HG02981 (cell line): ENCODE data around the gene BABAM2.

Source experiments
- ATAC-seq: cut with Tn5 transposase; IDR thresholded peaks from one replicate; pipeline ENCODE4 v1.9.1; 2021; ENCODE audit warnings: mild to moderate bottlenecking, moderate library complexity; ENCODE audit not compliant: unreplicated experiment

The BABAM2 gene

DNA sequence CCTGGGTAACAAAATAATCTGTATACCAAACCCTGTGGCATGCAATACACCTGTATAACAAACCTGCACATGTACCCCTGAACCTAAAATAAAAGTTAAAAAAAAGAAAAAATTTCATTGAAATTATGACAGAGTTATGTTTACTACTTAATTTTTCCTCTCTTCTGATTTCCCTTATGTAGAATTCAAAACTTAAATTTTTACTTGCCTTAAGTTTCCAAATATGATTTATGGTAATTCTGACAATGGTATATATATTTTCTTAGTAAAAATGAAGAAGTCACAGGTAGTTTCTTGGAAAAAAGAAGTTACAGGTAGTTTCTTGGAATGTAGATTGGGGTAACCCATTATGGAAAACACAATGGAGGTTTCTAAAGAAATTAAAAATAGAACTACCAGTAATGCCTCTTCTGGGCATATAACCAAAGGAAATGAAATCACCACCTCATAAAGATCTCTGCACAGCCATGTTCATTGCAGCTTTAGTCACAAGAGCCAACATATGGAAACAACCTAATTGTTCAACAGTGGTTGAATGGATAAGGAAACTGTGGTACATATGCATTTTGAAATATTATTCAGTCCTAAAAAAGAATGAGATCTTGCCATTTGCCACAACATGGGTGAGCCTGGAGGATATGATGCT lies 164.9 kb downstream of the BABAM2 start:
- ATAC-seq = no peak

GRCh38 chr2:28058791-28059190 lies 168.3 kb downstream of the BABAM2 start:
- ATAC-seq = no peak

GRCh38 chr2:28062867-28063266 lies 172.3 kb downstream of the BABAM2 start:
- ATAC-seq = no peak

- ATAC-seq = no peak
Measured at GRCh38 chr2:28063492-28063962, 173.0 kb downstream of the BABAM2 start.

GRCh38 chr2:28067602-28068001 lies 177.1 kb downstream of the BABAM2 start:
- ATAC-seq = no peak

- no peak for ATAC-seq
Measured at GRCh38 chr2:28068088-28068487, 177.6 kb downstream of the BABAM2 start.

DNA sequence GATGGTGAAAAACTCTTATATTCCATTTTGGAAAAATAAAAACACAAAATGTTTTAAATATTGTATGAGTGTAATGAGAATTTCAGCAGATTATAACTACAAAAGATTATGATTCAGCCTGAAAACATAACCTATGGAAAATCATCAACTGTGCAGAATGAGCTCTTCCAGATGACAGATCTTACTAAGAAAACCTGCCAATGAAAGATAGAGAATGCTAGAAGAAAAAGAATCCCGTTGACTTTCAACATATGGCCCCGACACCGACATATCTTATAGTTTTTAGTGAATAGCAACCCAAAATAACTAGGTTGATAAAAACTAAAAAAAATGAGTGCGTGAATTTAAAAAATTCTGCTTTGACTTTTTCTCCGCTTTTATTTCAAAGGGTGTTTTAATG lies 178.0 kb downstream of the BABAM2 start:
- no peak for ATAC-seq

- no peak for ATAC-seq
Measured at GRCh38 chr2:28071221-28071620, 180.7 kb downstream of the BABAM2 start.

- no peak for ATAC-seq
Measured at GRCh38 chr2:28074137-28074536, 183.6 kb downstream of the BABAM2 start.

DNA sequence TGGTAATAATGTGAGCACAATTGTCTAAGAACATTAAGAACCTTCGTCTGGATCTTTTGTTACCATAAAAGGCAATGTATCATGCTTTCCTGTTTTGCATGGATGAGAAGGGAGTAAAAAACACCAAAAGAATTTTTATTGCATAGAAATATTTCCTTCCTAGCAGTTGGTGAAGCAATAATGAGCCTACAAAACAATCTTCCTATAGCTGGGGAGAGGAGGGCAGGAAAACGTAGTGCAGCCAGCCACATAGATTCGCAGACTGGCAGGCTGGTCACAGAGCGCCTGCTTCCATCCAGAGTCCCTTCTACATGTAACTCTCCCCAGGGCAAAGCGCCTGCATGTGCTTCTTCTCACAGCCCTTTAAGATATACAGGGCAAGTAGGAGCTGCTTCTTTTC lies 190.4 kb downstream of the BABAM2 start:
- ATAC-seq = no peak

DNA sequence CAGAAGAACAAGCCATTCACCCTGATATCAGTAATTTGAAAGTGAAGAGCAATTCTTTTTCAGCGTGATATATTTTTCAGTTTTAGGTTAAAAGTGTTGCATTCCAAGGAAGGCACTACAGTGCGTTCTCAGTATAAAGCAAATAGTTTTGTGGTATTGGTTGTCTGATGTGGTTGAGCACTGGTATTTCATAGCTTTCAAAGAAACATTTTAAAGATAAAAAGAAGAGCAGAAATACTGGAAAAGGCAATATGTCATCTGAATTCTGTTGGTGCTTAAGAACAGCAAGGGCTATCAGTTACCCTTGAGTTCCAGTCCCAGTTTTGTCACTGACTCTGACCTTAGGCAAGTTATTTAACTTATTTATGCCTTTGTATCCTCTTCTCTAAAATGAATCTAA lies 191.6 kb downstream of the BABAM2 start:
- ATAC-seq = no peak

- ATAC-seq = no peak
Measured at GRCh38 chr2:28083476-28083875, 192.9 kb downstream of the BABAM2 start.

- ATAC-seq = no peak
Measured at GRCh38 chr2:28084564-28084963, 194.0 kb downstream of the BABAM2 start.

GRCh38 chr2:28085201-28085600 lies 194.7 kb downstream of the BABAM2 start:
- ATAC-seq = no peak

DNA sequence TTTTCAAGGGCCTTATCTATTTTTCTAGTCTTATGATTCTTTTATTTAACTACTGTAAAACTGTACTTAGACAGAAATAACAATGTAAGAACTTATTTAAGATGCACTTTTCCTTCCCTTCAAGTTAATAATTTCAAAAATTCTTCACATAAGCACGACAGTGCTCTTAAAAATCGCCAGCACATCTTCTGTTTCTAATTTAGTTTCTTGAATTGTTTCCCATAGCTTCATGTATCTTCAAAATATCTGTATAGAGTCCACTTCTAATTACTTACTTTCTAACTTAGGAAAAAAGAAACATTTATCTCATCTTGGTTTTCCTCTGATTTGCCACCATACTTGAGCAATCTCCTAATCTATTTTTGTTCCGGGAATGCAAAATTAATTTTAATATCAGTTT lies 196.1 kb downstream of the BABAM2 start:
- no peak for ATAC-seq

DNA sequence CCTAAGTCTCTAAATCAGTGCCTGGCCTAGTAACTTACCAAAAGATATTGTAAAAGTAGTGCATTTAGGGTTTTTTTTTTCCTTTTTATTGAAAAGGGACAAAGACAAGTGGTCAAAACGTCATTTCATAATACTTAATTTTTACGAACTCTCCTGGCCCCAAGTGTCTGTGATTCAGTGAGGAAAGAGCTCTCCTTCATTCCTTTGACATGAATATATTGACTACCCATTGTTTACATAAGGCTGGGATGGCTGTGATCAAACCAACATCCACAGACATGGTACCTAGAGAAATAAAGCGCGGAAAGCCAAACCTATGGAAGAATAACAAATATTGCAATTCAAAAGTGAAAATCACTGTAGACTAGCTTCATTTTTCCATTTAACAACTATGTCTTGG lies 198.4 kb downstream of the BABAM2 start:
- no peak for ATAC-seq

DNA sequence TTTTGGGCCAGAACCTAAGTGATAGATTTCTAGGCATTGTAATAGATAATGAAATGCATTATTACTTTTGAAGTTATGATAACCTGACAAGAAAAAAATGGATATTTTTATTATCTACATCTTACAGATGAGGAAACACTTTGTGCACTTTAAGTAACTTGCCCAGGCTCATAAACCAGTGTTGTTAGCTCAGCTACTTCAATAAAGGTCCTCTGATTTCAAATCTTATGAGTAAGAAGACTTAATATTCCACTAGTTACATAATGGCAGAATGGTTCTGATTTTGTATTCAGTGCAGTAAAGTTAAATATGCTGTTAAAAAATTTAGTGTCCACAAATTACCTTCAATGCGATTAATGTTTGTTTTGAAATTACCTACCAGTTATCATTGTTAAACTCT lies 199.0 kb downstream of the BABAM2 start:
- no peak for ATAC-seq

- ATAC-seq = no peak
Measured at GRCh38 chr2:28093308-28093707, 202.8 kb downstream of the BABAM2 start.

DNA sequence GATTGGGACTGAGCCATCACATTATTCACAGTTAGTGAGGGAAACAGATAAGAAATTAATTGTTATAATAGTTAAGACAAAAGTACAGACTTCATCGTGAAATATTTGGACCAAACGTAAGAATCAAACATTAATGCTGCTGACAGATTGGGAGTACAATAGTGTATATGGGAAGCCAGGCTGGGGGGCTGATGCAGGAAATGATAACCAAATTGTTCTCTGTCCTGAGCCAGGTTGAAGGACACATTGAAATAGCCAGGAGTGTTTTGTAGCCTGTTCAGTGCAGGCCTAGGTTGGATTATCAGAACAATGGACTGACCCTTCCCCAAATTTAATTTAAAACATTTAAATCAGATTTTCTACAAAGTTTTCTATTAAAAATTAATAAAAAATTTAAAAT lies 203.2 kb downstream of the BABAM2 start:
- no peak for ATAC-seq

- no peak for ATAC-seq
Measured at GRCh38 chr2:28094739-28095138, 204.2 kb downstream of the BABAM2 start.

- ATAC-seq = no peak
Measured at GRCh38 chr2:28095622-28096021, 205.1 kb downstream of the BABAM2 start.

GRCh38 chr2:28096421-28096820 lies 205.9 kb downstream of the BABAM2 start:
- ATAC-seq = no peak

GRCh38 chr2:28098501-28099225 lies 208.1 kb downstream of the BABAM2 start:
- ATAC-seq = no peak
